K562 (cell line): ENCODE results near the gene HLA-DMB. TPM values are rescaled to one million over a fixed set of nuclear protein-coding genes. Genes with fewer than 3 reads are reported as not detected.

Experiments
- MGA ChIP-seq: fragments of 450-650 bp; IDR thresholded peaks from 2 replicates; pipeline ENCODE4 v1.6.1; 2016; ENCODE audit warnings: mild to moderate bottlenecking, moderate library complexity
- polyA plus RNA-seq, 8 experiments: library from polyadenylated mRNA; depleted of rRNA in 4 of 8; stranded (reverse) in 5 of 8; unstranded in 3 of 8; fragments of >200 nt; fragmentation: Nextera tagmentation in 2 of 8; fragmentation: Illumina TruSeq in 1 of 8; extraction: Ambion mirVana in 2 of 8; extraction: Trizol in 1 of 8; gene quantifications; 2 replicates each; pipeline versions ENCODE4 v1.2.1 to v1.2.3, GENCODE V29; 2011 to 2014; ENCODE audit warnings: inconsistent platforms in 1 of 8, missing spikeins in 1 of 8
- total RNA-seq, 7 experiments: library from RNA; depleted of rRNA in 6 of 7; stranded (reverse); fragments of >200 nt in 6 of 7; fragmentation: Illumina TruSeq in 2 of 7; extraction: Trizol in 2 of 7; gene quantifications; 2 replicates each; pipeline versions ENCODE4 v1.2.1 to v1.2.3, GENCODE V29; 2011 to 2021; ENCODE audit warnings: low replicate concordance in 1 of 7

The HLA-DMB gene
- total and polyA plus RNA-seq, 9 of the 15 experiments (the other 6 are each of a cell fraction or from before 2014, with no cell fraction given): 0.38 TPM; not detected in 8

DNA sequence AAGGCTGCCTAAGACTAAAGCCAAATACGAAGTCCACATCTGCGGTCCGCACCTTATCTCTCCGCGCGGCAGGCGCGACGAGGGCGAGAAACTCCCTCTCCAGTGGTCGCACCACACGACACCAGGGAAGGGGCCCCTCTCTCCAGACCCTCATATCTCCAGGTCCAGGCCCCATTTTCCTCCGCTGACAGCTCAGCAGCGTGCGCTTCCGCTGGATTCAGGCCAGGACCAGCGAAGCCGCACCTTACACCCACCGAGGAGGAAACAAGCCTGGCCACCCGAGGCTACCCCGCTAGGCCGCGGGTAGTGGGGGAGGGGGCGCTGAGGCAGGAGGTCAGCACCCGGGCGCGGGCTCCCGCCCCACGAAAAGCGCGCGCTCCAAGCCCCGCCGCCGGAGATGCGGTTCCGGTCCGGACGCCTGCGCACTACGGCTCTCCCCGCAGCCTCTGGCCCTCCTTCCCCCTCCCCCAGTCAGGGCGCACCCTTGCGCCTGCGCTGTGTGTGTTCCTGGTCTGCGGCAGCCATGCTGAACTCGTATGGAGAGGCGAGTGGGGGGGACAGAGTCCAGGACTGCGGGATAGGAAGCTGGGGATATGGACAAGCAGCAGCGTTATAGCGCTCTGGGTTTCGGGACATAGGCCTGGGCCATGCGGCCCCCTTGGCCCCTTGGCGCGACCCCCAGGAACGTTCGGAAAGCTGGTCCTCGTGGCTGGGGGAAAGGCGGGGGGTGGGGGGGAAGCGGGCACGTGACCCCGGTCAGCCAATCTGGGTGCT lies 27.5 kb upstream of the HLA-DMB start, which contains the start of gene BRD2 (continued):
- no peak for TF ChIP-seq MGA
